Measurements from ENCODE around the gene WBP1.
A peak's percentile ranks its signal among the peaks of the same experiment; 100 is the strongest.
"Not testable (repeated sequence)": the region's sequence is repeated elsewhere in the genome, so short reads cannot be mapped to it uniquely, and the experiment has no call there.

WBP1 gene

GRCh38 chr2:74454654-74455511 lies 3.4 kb upstream of the WBP1 start, which contains the start of gene INO80B:
INO80B (plus strand) TSS chr2:74455087; CDS start chr2:74455117, 30 bp downstream.
- peak; percentile 93 for DNase-seq (ENCODE audit: low spot score)

- peak; percentile 34 for DNase-seq (ENCODE audit: low spot score)
Observed at GRCh38 chr2:74457129-74457548, 1.1 kb upstream of the WBP1 start.

- no peak for DNase-seq (ENCODE audit: low spot score)
Observed at GRCh38 chr2:74457549-74458131, 598 bp upstream of the WBP1 start.

- DNase-seq (ENCODE audit: low spot score): no peak
Observed at GRCh38 chr2:74458938-74459363, 713 bp downstream of the WBP1 start.

- not testable (repeated sequence) for DNase-seq (ENCODE audit: low spot score)
Observed at GRCh38 chr2:74459503-74460118, 1.4 kb downstream of the WBP1 start.

GRCh38 chr2:74460187-74460586 lies 1.9 kb downstream of the WBP1 start:
- DNase-seq (ENCODE audit: low spot score): not testable (repeated sequence)

GRCh38 chr2:74461187-74462053 lies 3.2 kb downstream of the WBP1 start:
- no peak for DNase-seq (ENCODE audit: low spot score)

- no peak for DNase-seq (ENCODE audit: low spot score)
Observed at GRCh38 chr2:74462054-74462785, 4.0 kb downstream of the WBP1 start.

- no peak for DNase-seq (ENCODE audit: low spot score)
Observed at GRCh38 chr2:74462786-74463105, 4.5 kb downstream of the WBP1 start.

GRCh38 chr2:74464406-74464805 lies 6.2 kb downstream of the WBP1 start:
- peak; percentile 35 for DNase-seq (ENCODE audit: low spot score)

- not testable (repeated sequence) for DNase-seq (ENCODE audit: low spot score)
Observed at GRCh38 chr2:74470742-74471141, 12.5 kb downstream of the WBP1 start.

- no peak for DNase-seq (ENCODE audit: low spot score)
Observed at GRCh38 chr2:74471332-74472065, 13.3 kb downstream of the WBP1 start.

- peak; percentile 77 for DNase-seq (ENCODE audit: low spot score)
Observed at GRCh38 chr2:74472086-74472944, 14.1 kb downstream of the WBP1 start, which contains the start of gene MRPL53. MRPL53 (minus strand) TSS chr2:74472680; CDS start chr2:74472660, 20 bp downstream.

- DNase-seq (ENCODE audit: low spot score): no peak
Observed at GRCh38 chr2:74472945-74473258, 14.7 kb downstream of the WBP1 start.

GRCh38 chr2:74474481-74474880 lies 16.2 kb downstream of the WBP1 start:
- DNase-seq (ENCODE audit: low spot score): no peak

GRCh38 chr2:74474899-74475298 lies 16.7 kb downstream of the WBP1 start:
- no peak for DNase-seq (ENCODE audit: low spot score)

- DNase-seq (ENCODE audit: low spot score): no peak
Observed at GRCh38 chr2:74481431-74481830, 23.2 kb downstream of the WBP1 start.

- DNase-seq (ENCODE audit: low spot score): peak; percentile 52
Observed at GRCh38 chr2:74481961-74482800, 23.9 kb downstream of the WBP1 start.
